Effector CD4-positive, alpha-beta T cell (primary cell): ENCODE measurements around the gene HPS1.

ENCODE experiments used
- DNase-seq: peaks from one replicate; pipeline ENCODE4 v3.0.0-alpha.2; 2020

HPS1 gene

GRCh38 chr10:98411166-98411565 lies 35.6 kb downstream of the HPS1 start:
- DNase-seq, result no peak

GRCh38 chr10:98410759-98411158 lies 36.0 kb downstream of the HPS1 start:
- DNase-seq, result no peak

DNA sequence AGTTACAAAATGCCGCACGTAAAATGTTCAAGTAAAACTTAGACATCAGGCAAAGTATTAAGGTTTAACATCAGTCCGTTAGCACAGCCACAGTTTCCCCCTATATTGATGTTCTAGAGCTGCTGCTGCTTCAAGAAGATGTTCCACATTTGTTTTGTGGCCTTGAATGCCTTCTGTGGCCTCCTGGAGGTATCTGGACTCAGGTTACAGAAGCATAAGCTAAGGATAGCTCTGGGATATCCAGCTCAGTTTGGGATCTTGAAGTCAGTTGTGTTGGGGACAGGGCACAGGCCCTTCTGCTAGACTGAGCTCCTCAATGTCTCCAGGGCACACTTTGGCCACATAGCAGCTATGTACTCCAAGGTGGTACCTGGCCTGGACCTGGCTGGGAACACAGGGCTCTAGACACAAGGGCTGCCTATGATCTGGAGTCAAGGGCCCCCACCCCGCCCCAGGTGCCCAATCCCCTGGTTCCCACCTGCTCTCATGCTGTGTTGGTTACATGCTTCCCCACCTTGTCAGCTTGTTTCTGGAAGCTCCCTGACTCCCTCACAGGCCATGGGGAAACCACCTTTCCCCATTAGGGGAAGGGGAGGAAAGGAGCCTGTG lies 36.5 kb downstream of the HPS1 start:
- no peak for DNase-seq

DNA sequence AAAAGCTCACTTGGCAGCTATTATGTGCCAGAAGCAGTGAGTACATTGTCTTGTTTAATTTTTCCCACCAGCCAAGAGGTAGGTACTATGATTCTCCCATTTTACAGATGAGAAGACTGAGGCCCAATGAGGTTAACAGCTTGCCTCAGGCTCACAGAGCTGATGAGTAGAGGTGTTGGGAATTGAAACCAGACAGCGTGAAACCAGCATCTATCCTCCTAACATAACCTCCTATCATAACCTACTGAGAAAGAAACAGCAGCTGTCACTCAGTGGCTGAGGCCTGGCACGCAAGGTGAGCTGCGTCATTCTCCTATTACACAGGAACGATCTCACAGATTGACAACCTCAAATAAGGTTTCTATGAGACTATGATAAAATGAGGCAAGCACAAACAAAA lies 37.9 kb downstream of the HPS1 start:
- no peak for DNase-seq

DNA sequence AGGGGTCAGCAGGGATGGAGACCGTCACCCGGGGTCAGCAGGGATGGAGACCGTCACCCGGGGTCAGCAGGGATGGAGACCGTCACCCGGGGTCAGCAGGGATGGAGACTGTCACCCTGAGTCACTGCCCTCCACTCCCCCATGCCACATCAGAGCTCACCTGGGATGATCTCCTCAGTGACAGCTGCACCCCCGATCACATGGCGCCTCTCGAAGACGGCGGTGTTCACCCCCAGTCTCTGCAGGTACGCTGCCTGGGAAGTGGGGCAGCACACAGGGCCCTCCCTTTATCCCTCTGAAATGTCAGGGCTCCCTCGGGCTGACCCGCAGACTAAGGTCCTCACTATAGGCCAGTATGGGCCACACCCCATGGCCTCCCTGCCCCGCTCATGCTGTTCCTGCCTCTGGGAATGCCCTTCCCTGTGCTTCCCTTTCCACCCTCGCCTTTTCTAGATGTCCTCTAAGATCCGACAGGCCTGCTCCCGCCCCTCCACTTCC lies 38.9 kb downstream of the HPS1 start:
- no peak for DNase-seq

DNA sequence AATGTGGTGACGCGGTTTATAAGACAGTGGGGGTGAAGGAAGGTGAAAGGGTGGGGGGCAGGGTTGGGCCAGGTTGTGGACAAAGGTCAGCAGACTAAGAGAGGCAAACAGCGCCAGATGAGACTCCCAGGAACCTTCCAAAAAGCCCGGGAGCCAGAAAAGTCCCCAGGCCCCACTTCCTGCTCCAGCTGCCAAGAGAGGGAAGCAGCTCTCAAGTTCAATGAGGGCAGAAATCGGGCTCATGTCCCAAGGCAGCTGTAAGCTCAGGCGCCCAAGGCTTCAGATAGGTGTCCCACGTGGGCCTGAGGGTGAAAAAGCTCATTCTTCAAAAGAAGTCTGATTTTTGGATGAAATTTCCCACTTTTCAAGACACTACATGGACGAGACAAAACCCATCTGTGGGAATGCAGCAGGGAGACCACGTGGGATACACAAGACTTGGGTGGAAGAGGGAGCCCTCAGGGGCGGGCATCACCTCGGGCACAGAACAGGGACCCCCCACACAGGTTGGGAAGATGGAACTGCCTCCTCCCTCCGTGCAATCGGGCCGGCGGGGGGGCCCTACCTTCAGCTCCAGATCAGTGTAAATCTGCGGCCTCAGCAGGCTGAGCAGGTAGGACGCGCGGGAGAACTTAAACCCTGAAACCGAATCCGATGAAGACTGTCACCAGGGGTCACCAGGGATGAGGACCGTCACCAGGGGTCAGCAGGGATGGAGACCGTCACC lies 39.6 kb downstream of the HPS1 start:
- DNase-seq, result no peak

GRCh38 chr10:98405422-98405821 lies 41.3 kb downstream of the HPS1 start:
- DNase-seq, result no peak

DNA sequence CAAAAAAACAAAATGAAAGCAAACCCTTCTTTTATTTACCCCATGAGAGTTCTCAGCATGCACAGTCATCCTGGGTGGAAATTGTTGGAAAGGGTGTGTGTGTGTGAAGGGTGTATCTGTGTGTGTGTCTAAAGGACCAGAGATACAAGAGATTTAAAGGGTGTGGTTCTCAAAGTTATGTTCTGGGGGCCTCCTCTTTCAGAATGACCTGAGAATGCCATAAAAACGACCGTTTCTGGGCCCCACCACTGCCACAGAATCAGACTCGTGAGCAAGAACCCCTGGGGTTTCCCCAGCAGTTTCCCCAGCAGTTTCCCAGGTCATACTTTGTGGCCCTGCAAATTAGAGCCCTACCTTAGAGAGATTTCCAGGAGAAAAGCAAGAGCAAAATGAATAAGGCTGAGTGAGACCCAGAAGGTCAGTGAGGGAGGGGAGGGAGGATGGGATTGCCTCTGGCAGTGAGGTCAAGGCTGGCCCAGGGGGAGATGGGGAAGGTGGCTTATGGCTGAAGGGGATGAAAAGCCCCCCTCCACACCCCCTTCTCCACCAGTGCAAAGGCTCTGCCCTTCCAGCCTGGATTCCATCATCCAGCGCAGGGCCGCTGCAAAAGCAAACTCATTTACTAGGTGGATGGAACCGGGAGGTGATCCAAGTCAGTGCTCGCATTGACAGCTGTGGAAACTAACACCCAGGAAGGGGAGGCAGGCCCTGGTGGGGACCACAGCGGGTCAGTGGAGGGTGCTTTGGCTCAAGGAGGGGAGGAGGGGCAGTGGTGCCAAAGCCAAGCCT lies 42.0 kb downstream of the HPS1 start:
- no peak for DNase-seq

- DNase-seq, result no peak
These were observed 42.8 kb downstream of the HPS1 start for GRCh38 chr10:98403812-98404504.

DNA sequence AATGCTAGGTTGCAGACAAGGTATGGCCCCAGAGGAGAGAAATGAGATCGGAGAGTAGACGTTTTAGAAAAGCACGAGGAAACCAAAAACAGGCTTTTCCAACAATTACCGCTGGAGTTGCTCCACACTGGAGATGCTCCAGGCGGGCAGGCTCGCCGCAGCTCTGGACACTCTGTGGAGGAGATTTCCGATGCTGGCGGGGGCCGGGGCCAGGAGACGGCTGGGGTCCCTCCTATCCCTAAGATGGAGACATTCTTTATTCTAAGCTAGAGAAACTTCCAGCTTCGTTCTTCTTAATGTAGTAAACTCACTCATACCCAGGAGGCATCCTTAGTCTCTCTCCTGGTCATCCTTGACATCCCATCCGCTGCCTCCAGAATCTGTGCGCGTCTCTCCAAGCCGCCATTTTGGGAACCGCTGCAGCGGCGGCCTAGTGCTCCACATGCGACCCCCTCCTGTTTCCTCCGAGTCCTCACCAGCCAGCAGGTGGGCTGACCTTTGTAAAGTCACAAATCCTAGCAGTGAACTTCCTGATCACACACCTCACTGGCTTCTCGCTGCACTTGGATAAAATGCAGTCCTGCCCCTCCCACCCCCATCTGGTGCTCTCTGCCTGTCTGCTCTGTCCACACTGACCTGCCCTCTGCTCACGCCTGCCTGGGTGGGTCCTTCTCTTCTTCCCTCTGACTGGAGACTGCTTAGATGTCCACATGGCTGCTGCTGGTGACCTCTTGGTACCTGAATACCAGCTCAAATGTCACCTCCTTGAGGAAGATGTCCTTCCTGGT lies 43.6 kb downstream of the HPS1 start:
- DNase-seq, result no peak

DNA sequence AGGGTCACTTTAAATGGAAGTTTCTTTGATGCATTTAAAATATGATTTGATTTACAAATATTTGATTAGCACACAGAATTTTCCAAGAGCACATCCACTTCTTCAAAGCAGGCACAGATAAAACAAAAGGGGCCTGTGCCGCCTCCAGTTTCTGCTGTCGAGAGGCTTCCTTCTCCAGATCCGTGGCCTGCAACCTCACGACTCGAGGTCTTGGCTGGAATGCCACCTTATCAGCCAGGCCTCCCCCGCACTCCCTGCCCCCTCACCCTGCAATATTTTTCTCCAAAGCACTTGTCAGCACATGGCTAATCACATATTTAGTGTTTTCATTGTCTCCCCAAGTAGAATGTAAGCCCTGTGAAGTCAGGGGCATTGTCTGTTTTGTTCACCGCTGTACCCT lies 44.3 kb downstream of the HPS1 start:
- no peak for DNase-seq

DNA sequence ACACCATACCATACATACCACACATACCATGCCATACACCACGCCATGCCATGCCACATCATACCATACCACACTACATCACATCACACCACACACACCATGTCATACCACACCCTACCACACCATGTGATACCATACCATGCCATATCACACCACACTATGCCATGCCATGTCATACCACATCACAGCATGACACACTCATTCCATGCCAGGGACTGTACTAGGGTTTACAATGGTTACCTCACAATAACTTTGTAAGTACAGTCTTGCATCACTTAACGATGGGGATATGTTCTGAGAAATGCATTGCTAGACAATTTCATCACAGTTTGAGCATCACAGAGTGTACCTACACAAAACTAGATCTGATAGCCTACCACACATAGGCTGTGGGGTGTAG lies 46.3 kb downstream of the HPS1 start:
- no peak for DNase-seq

DNA sequence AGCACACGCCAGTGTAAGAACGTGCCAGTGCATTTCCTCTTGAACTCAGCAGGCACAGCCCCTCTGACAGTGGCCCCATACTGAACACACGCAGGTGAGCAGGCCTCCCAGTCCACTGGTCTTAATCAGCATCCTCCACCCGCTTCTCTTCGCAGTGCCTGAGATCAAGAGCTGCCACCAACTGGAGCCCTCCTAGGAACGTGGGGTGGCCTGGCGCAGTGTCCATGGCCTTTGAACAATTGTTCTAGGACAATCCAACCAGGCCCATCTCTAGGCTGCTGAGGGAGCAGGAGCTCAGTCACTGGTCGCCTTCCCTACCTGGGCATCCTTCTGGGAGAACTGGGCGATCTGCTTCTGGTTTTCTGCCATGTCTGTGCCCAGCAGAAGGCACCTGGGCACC lies 47.0 kb downstream of the HPS1 start:
- DNase-seq, result no peak

GRCh38 chr10:98397089-98397600 lies 49.6 kb downstream of the HPS1 start:
- no peak for DNase-seq

GRCh38 chr10:98396096-98397063 lies 50.4 kb downstream of the HPS1 start:
- DNase-seq, result no peak

DNA sequence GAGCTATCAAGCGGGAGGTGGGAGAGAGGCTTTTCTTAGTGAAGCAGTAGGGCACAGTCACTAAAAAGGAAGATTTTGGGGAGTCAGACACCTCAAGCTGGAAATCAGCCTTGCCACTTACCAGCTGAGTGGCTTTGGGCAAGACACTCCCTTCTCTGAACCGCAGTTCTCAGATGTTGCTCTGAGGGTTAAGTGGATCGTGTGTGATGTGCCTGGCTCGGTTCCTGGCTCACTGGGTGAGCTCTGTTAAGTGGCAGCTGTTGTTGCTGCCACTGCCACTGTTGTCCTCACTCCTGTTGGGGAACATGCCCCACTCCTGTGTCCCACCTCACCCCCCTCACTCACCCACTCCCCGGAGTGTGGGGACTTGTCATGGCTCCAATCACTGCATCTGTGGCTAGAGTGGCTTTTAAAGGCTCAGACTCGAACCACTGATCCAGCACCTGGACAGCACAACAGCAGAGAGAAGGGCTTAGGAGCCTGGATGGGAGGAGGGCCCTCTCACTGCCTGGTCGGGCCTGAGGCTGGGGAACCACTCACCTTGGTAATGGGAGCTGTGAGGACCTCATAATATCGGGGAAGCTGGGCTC lies 51.8 kb downstream of the HPS1 start:
- DNase-seq, result no peak

DNA sequence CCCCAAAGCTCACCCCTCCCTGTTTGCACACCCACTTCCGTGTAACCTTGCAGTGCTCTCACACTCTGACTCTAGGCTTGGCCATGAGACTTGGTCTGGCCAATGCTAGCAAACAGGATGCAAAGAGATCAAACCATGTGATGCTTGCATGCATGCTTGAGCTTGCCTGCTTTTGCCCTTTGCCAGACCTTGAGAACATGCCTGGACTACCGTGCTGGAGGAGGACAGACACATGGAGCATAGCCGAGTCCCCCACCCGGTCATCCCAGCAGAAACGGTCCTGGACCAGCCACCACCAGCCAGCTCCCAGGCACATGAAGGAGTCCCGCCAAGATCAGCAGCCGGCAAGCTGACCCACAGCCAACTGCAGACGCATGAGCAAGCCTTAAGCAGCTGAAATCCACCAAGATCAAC lies 55.1 kb downstream of the HPS1 start:
- DNase-seq, result no peak

DNA sequence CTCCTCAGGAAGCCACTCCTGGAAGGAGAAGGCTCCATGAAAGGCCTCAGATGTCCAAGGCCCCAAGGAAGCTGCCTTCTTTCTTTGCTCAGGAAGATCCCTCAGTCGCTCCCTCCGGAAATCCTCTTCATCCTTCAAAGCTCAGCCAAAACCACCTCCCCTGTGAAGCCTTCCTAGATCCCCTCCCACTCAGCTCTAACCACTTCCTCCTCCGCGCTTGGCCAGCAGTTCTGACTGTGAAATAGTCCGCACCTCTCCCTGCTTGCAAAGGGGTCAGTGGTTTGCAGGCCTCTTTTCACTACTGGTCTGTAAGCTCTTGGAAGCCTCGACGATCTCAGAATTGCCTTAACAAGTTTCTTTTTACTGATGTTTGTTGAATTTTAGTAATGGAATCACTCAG lies 55.7 kb downstream of the HPS1 start:
- no peak for DNase-seq

GRCh38 chr10:98390406-98390805 lies 56.3 kb downstream of the HPS1 start:
- no peak for DNase-seq

DNA sequence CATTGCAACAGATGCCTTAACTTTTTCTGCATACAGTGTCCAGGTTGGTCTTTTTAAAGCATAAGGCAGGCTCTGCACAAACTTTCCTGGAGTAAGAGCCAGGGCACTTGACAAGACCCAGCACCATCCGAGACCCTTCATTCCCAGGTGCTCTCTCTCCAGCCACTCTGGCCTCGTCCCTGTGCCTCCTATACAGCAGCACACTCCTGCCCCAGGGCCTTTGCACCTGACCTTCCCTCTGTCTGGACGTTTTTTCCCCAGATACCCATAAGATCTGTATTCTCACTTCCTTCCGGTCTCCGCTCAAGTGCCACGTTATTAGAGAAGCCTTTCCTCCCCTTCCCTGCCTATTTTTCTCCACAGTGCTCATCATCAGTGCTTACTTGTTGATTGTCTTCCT lies 57.3 kb downstream of the HPS1 start:
- no peak for DNase-seq
